Islet precursor cell (in vitro differentiated cells): ENCODE measurements around the gene TMPRSS6.

Experiments used
- DNase-seq: peaks from one replicate; pipeline ENCODE4 v3.0.0-alpha.2; 2018

Gene TMPRSS6

GRCh38 chr22:37023743-37024338 is 85.7 kb downstream of the TMPRSS6 start:
- DNase-seq = no peak

- no peak for DNase-seq
Observed at GRCh38 chr22:37022483-37023337, 86.8 kb downstream of the TMPRSS6 start.

GRCh38 chr22:37021710-37022482 is 87.6 kb downstream of the TMPRSS6 start:
- DNase-seq = no peak

GRCh38 chr22:37021041-37021440 is 88.5 kb downstream of the TMPRSS6 start:
- DNase-seq = no peak

GRCh38 chr22:37020192-37020479 is 89.4 kb downstream of the TMPRSS6 start:
- no peak for DNase-seq

- peak; percentile 85 for DNase-seq
Observed at GRCh38 chr22:37019309-37020191, 90.0 kb downstream of the TMPRSS6 start, which contains the start of the genes MPST and TST. MPST (plus strand) TSS chr22:37019742; CDS start chr22:37019837, 95 bp downstream. TST (minus strand) TSS chr22:37019447; CDS start chr22:37018732, 715 bp downstream.

GRCh38 chr22:37018815-37019308 is 90.7 kb downstream of the TMPRSS6 start:
- DNase-seq = peak; percentile 78

- DNase-seq = no peak
Observed at GRCh38 chr22:37018086-37018814, 91.3 kb downstream of the TMPRSS6 start.

GRCh38 chr22:37017356-37017755 is 92.2 kb downstream of the TMPRSS6 start:
- DNase-seq = no peak

- no peak for DNase-seq
Observed at GRCh38 chr22:37016134-37016910, 93.2 kb downstream of the TMPRSS6 start.

GRCh38 chr22:37015587-37015878 is 94.0 kb downstream of the TMPRSS6 start:
- no peak for DNase-seq
